Neural progenitor cell (in vitro differentiated cells): ENCODE results near the gene ZNF277. TPM values are rescaled to one million over a fixed set of nuclear protein-coding genes. Genes with fewer than 3 reads are reported as not detected.

Experiments used
- DNase-seq: peaks from one replicate; pipeline ENCODE4 v3.0.0-alpha.2; 2016; ENCODE audit warnings: low spot score
- H2AFZ ChIP-seq: fragments of 200-600 bp; sonication (generic); replicated peaks from 2 replicates; pipeline ENCODE4 v1.6.1; 2016; ENCODE audit warnings: antibody characterized with exemption
- H3F3A ChIP-seq: fragments of 200-600 bp; sonication (generic); 2 replicates; pipeline ENCODE4 v1.6.1; 2016; ENCODE audit warnings: antibody characterized with exemption, low read depth
- H3K27ac ChIP-seq: fragments of 200-600 bp; sonication (generic); 2 replicates; pipeline ENCODE4 v1.5.1; 2016; ENCODE audit warnings: mild to moderate bottlenecking
- H3K27me3 ChIP-seq: fragments of 200-600 bp; sonication (generic); 2 replicates; pipeline ENCODE4 v1.6.1; 2016; ENCODE audit warnings: mild to moderate bottlenecking, moderate library complexity
- H3K36me3 ChIP-seq: fragments of 200-600 bp; sonication (generic); 2 replicates; pipeline ENCODE4 v1.5.1; 2016
- H3K4me1 ChIP-seq: fragments of 200-600 bp; sonication (generic); 2 replicates; pipeline ENCODE4 v1.6.1; 2016; ENCODE audit warnings: mixed run types
- H3K4me2 ChIP-seq: fragments of 200-600 bp; sonication (generic); 2 replicates; pipeline ENCODE4 v1.6.1; 2016
- H3K4me3 ChIP-seq: fragments of 200-600 bp; sonication (generic); 2 replicates; pipeline ENCODE4 v1.5.1; 2016
- H3K79me2 ChIP-seq: fragments of 200-600 bp; sonication (generic); 2 replicates; pipeline ENCODE4 v1.6.1; 2016; ENCODE audit warnings: low read depth
- H3K9ac ChIP-seq: fragments of 200-600 bp; sonication (generic); 2 replicates; pipeline ENCODE4 v1.6.1; 2016
- H3K9me3 ChIP-seq: fragments of 200-600 bp; sonication (generic); 2 replicates; pipeline ENCODE4 v1.5.1; 2016; ENCODE audit warnings: low read depth
- H4K20me1 ChIP-seq: fragments of 200-600 bp; sonication (generic); 2 replicates; pipeline ENCODE4 v1.6.1; 2016; ENCODE audit warnings: low read depth
- H3K27ac Mint-ChIP-seq: 3 replicates; pipeline ENCODE4 v1.8.0; 2021; ENCODE audit warnings: mixed read lengths
- H3K27me3 Mint-ChIP-seq: 2 replicates; pipeline ENCODE4 v1.8.0; 2022; ENCODE audit warnings: low read depth, mild to moderate bottlenecking, inconsistent platforms, moderate library complexity, mixed read lengths; ENCODE audit not compliant: insufficient read depth
- H3K36me3 Mint-ChIP-seq: 3 replicates; pipeline ENCODE4 v1.8.0; 2021; ENCODE audit warnings: mixed read lengths
- H3K4me1 Mint-ChIP-seq: 3 replicates; pipeline ENCODE4 v1.8.0; 2021; ENCODE audit warnings: mixed read lengths
- H3K4me3 Mint-ChIP-seq: 3 replicates; pipeline ENCODE4 v1.8.0; 2021; ENCODE audit warnings: mild to moderate bottlenecking, moderate library complexity, mixed read lengths
- H3K9me3 Mint-ChIP-seq: 3 replicates; pipeline ENCODE4 v1.8.0; 2020; ENCODE audit warnings: mixed read lengths
- CTCF ChIP-seq: fragments of 200-600 bp; sonication (generic); IDR thresholded peaks from 2 replicates; pipeline ENCODE4 v1.5.1; 2017; ENCODE audit warnings: antibody characterized with exemption, mild to moderate bottlenecking
- EZH2 ChIP-seq: fragments of 200-600 bp; sonication (generic); IDR thresholded peaks from 2 replicates; pipeline ENCODE4 v1.6.1; 2017; ENCODE audit warnings: antibody characterized with exemption, mild to moderate bottlenecking, moderate library complexity
- EZH2phosphoT487 ChIP-seq: fragments of 200-600 bp; sonication (generic); IDR thresholded peaks from 2 replicates; pipeline ENCODE4 v1.6.1; 2017; ENCODE audit warnings: antibody characterized with exemption
- total RNA-seq: library from RNA; depleted of rRNA; stranded (reverse); fragments of >200 nt; gene quantifications from 2 replicates; pipeline ENCODE4 v1.2.3, GENCODE V29; 2015; ENCODE audit warnings: low replicate concordance

ZNF277 gene
- total RNA-seq, 1 donor from 2014 or later, result 55.5 TPM

GRCh38 chr7:112359086-112359485 is 152.6 kb downstream of the ZNF277 start:
- Histone ChIP-seq H3K27me3 (no peaks in the 10 kb centered on the region), H3K79me2 (no peaks in the 10 kb centered on the region), H3K4me3 (no peak overlapping the region), H2AFZ (no peak overlapping the region), H3F3A (peaks cover 13% of the 10 kb centered on the region), H3K36me3 (no peaks in the 10 kb centered on the region), H3K4me2 (no peak overlapping the region), H3K9ac (no peak overlapping the region), H3K27ac (no peak overlapping the region), H4K20me1 (no peaks in the 10 kb centered on the region), H3K4me1 (peaks cover 14% of the 10 kb centered on the region), H3K9me3 (no peaks in the 10 kb centered on the region)
- Mint-ChIP-seq H3K27me3 (peaks cover 2% of the 10 kb centered on the region), H3K4me1 (peaks cover 21% of the 10 kb centered on the region), H3K9me3 (peaks cover 10% of the 10 kb centered on the region), H3K36me3 (no peaks in the 10 kb centered on the region), H3K4me3 (no peak overlapping the region), H3K27ac (no peak overlapping the region)
- no peak for TF ChIP-seq EZH2phosphoT487
- TF ChIP-seq CTCF, result no peak
- TF ChIP-seq EZH2, result no peak
- no peak for DNase-seq

- Mint-ChIP-seq H3K4me1 (peaks cover 24% of the 10 kb centered on the region), H3K36me3 (no peaks in the 10 kb centered on the region), H3K27me3 (peaks cover 2% of the 10 kb centered on the region), H3K27ac (peak overlapping the region; percentile 1), H3K4me3 (no peak overlapping the region), H3K9me3 (peaks cover 8% of the 10 kb centered on the region)
- H3K79me2 ChIP-seq, result no peaks in the 10 kb centered on the region
- no peak overlapping the region for H3K27ac ChIP-seq
- H3K36me3 ChIP-seq, result no peaks in the 10 kb centered on the region
- H3K9ac ChIP-seq, result no peak overlapping the region
- H3F3A ChIP-seq, result peaks cover 13% of the 10 kb centered on the region
- no peak overlapping the region for H3K4me2 ChIP-seq
- H2AFZ ChIP-seq, result no peak overlapping the region
- DNase-seq, result no peak
- no peaks in the 10 kb centered on the region for H3K9me3 ChIP-seq
- no peaks in the 10 kb centered on the region for H4K20me1 ChIP-seq
- no peak overlapping the region for H3K4me3 ChIP-seq
- peaks cover 14% of the 10 kb centered on the region for H3K4me1 ChIP-seq
- TF ChIP-seq CTCF, result no peak
- TF ChIP-seq EZH2, result no peak
- TF ChIP-seq EZH2phosphoT487, result no peak
- no peaks in the 10 kb centered on the region for H3K27me3 ChIP-seq
Observed at GRCh38 chr7:112360681-112361080, 154.2 kb downstream of the ZNF277 start.

GRCh38 chr7:112361154-112361553 is 154.7 kb downstream of the ZNF277 start:
- H3K9me3 ChIP-seq, result no peaks in the 10 kb centered on the region
- H2AFZ ChIP-seq, result no peak overlapping the region
- Mint-ChIP-seq H3K27ac (no peak overlapping the region), H3K27me3 (peaks cover 2% of the 10 kb centered on the region), H3K4me1 (peaks cover 24% of the 10 kb centered on the region), H3K36me3 (no peaks in the 10 kb centered on the region), H3K4me3 (no peak overlapping the region), H3K9me3 (peaks cover 8% of the 10 kb centered on the region)
- TF ChIP-seq CTCF (no peak), EZH2phosphoT487 (no peak), EZH2 (no peak)
- H3K4me3 ChIP-seq, result no peak overlapping the region
- H3F3A ChIP-seq, result peaks cover 13% of the 10 kb centered on the region
- DNase-seq, result no peak
- H3K79me2 ChIP-seq, result no peaks in the 10 kb centered on the region
- H3K4me1 ChIP-seq, result peaks cover 14% of the 10 kb centered on the region
- H3K27ac ChIP-seq, result no peak overlapping the region
- no peaks in the 10 kb centered on the region for H4K20me1 ChIP-seq
- H3K36me3 ChIP-seq, result no peaks in the 10 kb centered on the region
- no peak overlapping the region for H3K4me2 ChIP-seq
- H3K27me3 ChIP-seq, result no peaks in the 10 kb centered on the region
- no peak overlapping the region for H3K9ac ChIP-seq
